ENCODE results near the gene ALPL. TPM values are rescaled to one million over a fixed set of nuclear protein-coding genes. Genes with fewer than 3 reads are reported as not detected.

ALPL gene
- polyA plus RNA-seq, 2 of the 4 experiments (the other 2 are of a cell fraction): 0.06 to 0.31 TPM

- no peak overlapping the region for H3K27ac ChIP-seq
Observed at GRCh38 chr1:21568006-21568746, 59.0 kb downstream of the ALPL start.

GRCh38 chr1:21568809-21569385, 59.7 kb downstream of the ALPL start:
- 61% methylated on average over 3 of the region's 10 CpGs for WGBS (ENCODE audit: missing lambda C conversion rate)
- ChIA-PET CTCF (interaction anchor here (3.4 kb wide), 1 partner anchor 198 kb away, joined by 13 read pairs; no protein-coding TSS in a partner anchor), POLR2A (no interaction called here)
- ATAC-seq (no peak), DNase-seq (ENCODE audit: low read depth in 1 of 2, low spot score in 1 of 2) (no peak), FAIRE-seq (no peak)
- Histone ChIP-seq H3K9me3 (no peaks in the 10 kb centered on the region), H3K4me3 (no peak overlapping the region), H3K4me2 (no peak overlapping the region), H3K27ac (no peak overlapping the region), H3K4me1 (no peaks in the 10 kb centered on the region)
- no peak for TF ChIP-seq MAX (IDR thresholded peaks at IDR 0.05)
- TF ChIP-seq HOXB13 (CRISPR knock-in tag; IDR thresholded peaks at IDR 0.05; ENCODE audit: low read depth): no peak
- TF ChIP-seq CBX8 (IDR thresholded peaks at IDR 0.05): no peak
- TF ChIP-seq CBX2 (IDR thresholded peaks at IDR 0.05; ENCODE audit: borderline replicate concordance, low read depth): no peak
- no peak for TF ChIP-seq RARB (CRISPR knock-in tag; IDR thresholded peaks at IDR 0.05)
- no peak for TF ChIP-seq EHMT2 (IDR thresholded peaks at IDR 0.05; ENCODE audit: low read depth)
- no peak for TF ChIP-seq NPAS2 (CRISPR knock-in tag; IDR thresholded peaks at IDR 0.05; ENCODE audit: borderline replicate concordance)
- TF ChIP-seq MAFK (IDR thresholded peaks at IDR 0.05; ENCODE audit: partially characterized antibody): no peak
- no peak for TF ChIP-seq MYC (IDR thresholded peaks at IDR 0.05; ENCODE audit: borderline replicate concordance, low read length)
- TF ChIP-seq, protein P1, sequence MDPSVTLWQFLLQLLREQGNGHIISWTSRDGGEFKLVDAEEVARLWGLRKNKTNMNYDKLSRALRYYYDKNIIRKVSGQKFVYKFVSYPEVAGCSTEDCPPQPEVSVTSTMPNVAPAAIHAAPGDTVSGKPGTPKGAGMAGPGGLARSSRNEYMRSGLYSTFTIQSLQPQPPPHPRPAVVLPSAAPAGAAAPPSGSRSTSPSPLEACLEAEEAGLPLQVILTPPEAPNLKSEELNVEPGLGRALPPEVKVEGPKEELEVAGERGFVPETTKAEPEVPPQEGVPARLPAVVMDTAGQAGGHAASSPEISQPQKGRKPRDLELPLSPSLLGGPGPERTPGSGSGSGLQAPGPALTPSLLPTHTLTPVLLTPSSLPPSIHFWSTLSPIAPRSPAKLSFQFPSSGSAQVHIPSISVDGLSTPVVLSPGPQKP (IDR thresholded peaks at IDR 0.05; ENCODE audit: low read depth, low read length): no peak
- no peak for TF ChIP-seq POLR2AphosphoS2 (conservative IDR thresholded peaks at IDR 0.05; ENCODE audit: low read length)
- TF ChIP-seq BHLHE40 (IDR thresholded peaks at IDR 0.05; ENCODE audit: low read depth, low read length): no peak
- TF ChIP-seq, protein P2, sequence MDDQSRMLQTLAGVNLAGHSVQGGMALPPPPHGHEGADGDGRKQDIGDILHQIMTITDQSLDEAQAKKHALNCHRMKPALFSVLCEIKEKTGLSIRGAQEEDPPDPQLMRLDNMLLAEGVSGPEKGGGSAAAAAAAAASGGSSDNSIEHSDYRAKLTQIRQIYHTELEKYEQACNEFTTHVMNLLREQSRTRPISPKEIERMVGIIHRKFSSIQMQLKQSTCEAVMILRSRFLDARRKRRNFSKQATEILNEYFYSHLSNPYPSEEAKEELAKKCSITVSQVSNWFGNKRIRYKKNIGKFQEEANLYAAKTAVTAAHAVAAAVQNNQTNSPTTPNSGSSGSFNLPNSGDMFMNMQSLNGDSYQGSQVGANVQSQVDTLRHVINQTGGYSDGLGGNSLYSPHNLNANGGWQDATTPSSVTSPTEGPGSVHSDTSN (IDR thresholded peaks at IDR 0.05): no peak
- TF ChIP-seq ESRRA (IDR thresholded peaks at IDR 0.05; ENCODE audit: borderline replicate concordance, low read length): no peak

More at GRCh38 chr1:21568006-21568746, 59.0 kb downstream of the ALPL start:
- TF ChIP-seq ESRRA (IDR thresholded peaks at IDR 0.05; ENCODE audit: borderline replicate concordance, low read length): no peak
- no peak for TF ChIP-seq PHF8 (IDR thresholded peaks at IDR 0.05; ENCODE audit: borderline replicate concordance, low read depth)
- TF ChIP-seq EHF (CRISPR knock-in tag; IDR thresholded peaks at IDR 0.05): no peak
- no peak for TF ChIP-seq HOXA7 (CRISPR knock-in tag; IDR thresholded peaks at IDR 0.05)
- TF ChIP-seq BHLHE40 (IDR thresholded peaks at IDR 0.05; ENCODE audit: low read depth, low read length): no peak
- FAIRE-seq: no peak
- ChIA-PET POLR2A (no interaction called here), CTCF (interaction anchor here (0.6 kb wide), 1 partner anchor 168 kb away, joined by 3 read pairs; no protein-coding TSS in a partner anchor)
- H3K4me1 ChIP-seq: no peaks in the 10 kb centered on the region
- 75% methylated on average over 13 of the region's 15 CpGs for whole genome bisulfite sequencing (ENCODE audit: missing lambda C conversion rate)
- H3K9me3 ChIP-seq: no peaks in the 10 kb centered on the region
- no peak for DNase-seq (ENCODE audit: low read depth in 1 of 2, low spot score in 1 of 2)
- no peak overlapping the region for H3K4me3 ChIP-seq
- ATAC-seq: no peak
- no peak overlapping the region for H3K4me2 ChIP-seq

DNA sequence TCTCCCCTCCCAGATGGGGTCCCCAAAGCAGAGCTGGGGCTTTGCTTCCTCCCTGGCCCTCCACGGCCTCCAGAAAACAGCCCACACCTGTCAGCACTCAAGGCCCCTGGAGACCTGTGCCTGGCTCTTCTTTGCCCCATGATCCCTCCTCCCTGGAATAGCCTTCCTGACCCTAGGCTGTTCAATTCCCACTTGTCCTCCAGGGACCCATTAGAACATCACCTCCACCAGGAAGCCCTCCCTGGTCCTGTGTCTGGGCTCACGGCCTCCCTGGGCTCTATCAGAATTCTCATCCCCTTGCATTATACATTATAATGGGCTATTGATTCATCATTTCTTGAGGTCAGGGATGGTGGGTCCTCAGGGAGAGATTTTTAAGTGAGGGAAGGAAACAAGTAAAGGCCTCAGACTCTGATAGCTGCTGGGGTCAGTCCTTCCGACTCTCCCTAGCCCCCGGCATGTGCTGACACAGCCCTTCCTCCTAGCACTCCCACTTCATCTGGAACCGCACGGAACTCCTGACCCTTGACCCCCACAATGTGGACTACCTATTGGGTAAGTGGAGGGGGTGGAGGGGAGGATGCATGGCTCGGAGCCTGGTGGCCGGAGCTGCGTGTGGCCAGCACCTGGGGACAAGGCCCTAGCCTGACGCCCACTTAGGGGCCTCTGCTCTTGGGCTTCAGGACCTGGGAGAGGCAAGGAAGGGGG, 60.8 kb downstream of the ALPL start:
- no peak for TF ChIP-seq REST (IDR thresholded peaks at IDR 0.05)
- peak; percentile 49 for TF ChIP-seq ZFP36 (IDR thresholded peaks at IDR 0.05; ENCODE audit: borderline replicate concordance, partially characterized antibody)
- Histone ChIP-seq H3K4me2 (no peak overlapping the region), H3K4me1 (no peaks in the 10 kb centered on the region), H3K4me3 (no peak overlapping the region), H3K9me3 (no peaks in the 10 kb centered on the region), H3K27ac (no peak overlapping the region)
- 87% methylated on average over 8 of the region's 10 CpGs for whole genome bisulfite sequencing (ENCODE audit: missing lambda C conversion rate)
- CTCF ChIA-PET: interaction anchor here (3.4 kb wide), 1 partner anchor 199 kb away, joined by 13 read pairs; no protein-coding TSS in a partner anchor
- POLR2A ChIA-PET: no interaction called here
- DNase-seq (ENCODE audit: low read depth in 1 of 2, low spot score in 1 of 2) (no peak), FAIRE-seq (no peak), ATAC-seq (no peak)

Measured in A549 (cell line).